Measurements from ENCODE around the gene GCNT3. TPM values are rescaled to one million over a fixed set of nuclear protein-coding genes. Genes with fewer than 3 reads are reported as not detected.

Gene GCNT3
- total RNA-seq, 4 donors from 2014 or later = 2.3 TPM; not detected in 3

- H3K4me1 ChIP-seq = no peaks in the 10 kb centered on the region
- no peak for TF ChIP-seq EP300 (IDR thresholded peaks at IDR 0.05)
- no peak for TF ChIP-seq POLR2A (IDR thresholded peaks at IDR 0.05)
- no peak for TF ChIP-seq CTCF (IDR thresholded peaks at IDR 0.05)
- no peak for TF ChIP-seq POLR2AphosphoS5 (IDR thresholded peaks at IDR 0.05)
- no peaks in the 10 kb centered on the region for H3K36me3 ChIP-seq
- ATAC-seq = no peak
- no peak overlapping the region for H3K27ac ChIP-seq
- no peak overlapping the region for H3K4me3 ChIP-seq
- H3K9me3 ChIP-seq = peaks cover 0 to 8% (median 0%) of the 10 kb centered on the region in 3 donors
- no peaks in the 10 kb centered on the region for H3K27me3 ChIP-seq
Measured at GRCh38 chr15:59596640-59597039, 14.9 kb upstream of the GCNT3 start.

- H3K36me3 ChIP-seq = no peaks in the 10 kb centered on the region
- H3K4me3 ChIP-seq = no peak overlapping the region
- no peaks in the 10 kb centered on the region for H3K4me1 ChIP-seq
- 63 to 90% methylated on average over 2 of the region's 2 CpGs for WGBS, 2 donors (ENCODE audit: low coverage in 1 of 2)
- TF ChIP-seq EP300 (IDR thresholded peaks at IDR 0.05) = no peak
- TF ChIP-seq POLR2A (IDR thresholded peaks at IDR 0.05) = no peak
- no peak for TF ChIP-seq CTCF (IDR thresholded peaks at IDR 0.05)
- no peak for TF ChIP-seq POLR2AphosphoS5 (IDR thresholded peaks at IDR 0.05)
- H3K27me3 ChIP-seq = no peaks in the 10 kb centered on the region
- peaks cover 0 to 21% (median 0%) of the 10 kb centered on the region in 3 donors for H3K9me3 ChIP-seq
- no peak for ATAC-seq
- no peak overlapping the region for H3K27ac ChIP-seq
Measured at GRCh38 chr15:59598461-59598860, 13.1 kb upstream of the GCNT3 start.

GRCh38 chr15:59605994-59606393 is 5.6 kb upstream of the GCNT3 start:
- TF ChIP-seq POLR2AphosphoS5 (IDR thresholded peaks at IDR 0.05) (no peak), CTCF (IDR thresholded peaks at IDR 0.05) (no peak), POLR2A (IDR thresholded peaks at IDR 0.05) (no peak), EP300 (IDR thresholded peaks at IDR 0.05) (no peak)

GRCh38 chr15:59609730-59610712 is 1.6 kb upstream of the GCNT3 start:
- Histone ChIP-seq H3K9me3 (no peaks in the 10 kb centered on the region), H3K4me3 (no peak overlapping the region), H3K27me3 (peaks cover 25% of the 10 kb centered on the region), H3K4me1 (no peaks in the 10 kb centered on the region), H3K36me3 (no peaks in the 10 kb centered on the region), H3K27ac (no peak overlapping the region)
- no peak for ATAC-seq
- WGBS, 2 donors (ENCODE audit: low coverage in 1 of 2) = 80 to 92% methylated on average over 1 to 4 of the region's 7 CpGs
- TF ChIP-seq EP300 (IDR thresholded peaks at IDR 0.05) (no peak), POLR2A (IDR thresholded peaks at IDR 0.05) (no peak), POLR2AphosphoS5 (IDR thresholded peaks at IDR 0.05) (no peak), CTCF (IDR thresholded peaks at IDR 0.05) (no peak)

More at GRCh38 chr15:59605994-59606393, 5.6 kb upstream of the GCNT3 start:
- Histone ChIP-seq H3K36me3 (no peaks in the 10 kb centered on the region), H3K4me1 (no peaks in the 10 kb centered on the region), H3K27ac (no peak overlapping the region), H3K9me3 (peaks cover 0 to 32% (median 0%) of the 10 kb centered on the region in 3 donors), H3K27me3 (peaks cover 12% of the 10 kb centered on the region), H3K4me3 (no peak overlapping the region)
- ATAC-seq = no peak
- WGBS, 2 donors (ENCODE audit: low coverage in 1 of 2) = 49 to 53% methylated on average over 3 of the region's 5 CpGs

- Histone ChIP-seq H3K27ac (no peak overlapping the region), H3K4me1 (no peaks in the 10 kb centered on the region), H3K27me3 (peaks cover 38% of the 10 kb centered on the region), H3K36me3 (no peaks in the 10 kb centered on the region), H3K9me3 (no peaks in the 10 kb centered on the region), H3K4me3 (no peak overlapping the region)
- WGBS, 2 donors (ENCODE audit: low coverage in 1 of 2) = 90 to 91% methylated on average over 2 to 7 of the region's 7 CpGs
- ATAC-seq = no peak
- TF ChIP-seq EP300 (IDR thresholded peaks at IDR 0.05) (no peak), POLR2A (IDR thresholded peaks at IDR 0.05) (no peak), POLR2AphosphoS5 (IDR thresholded peaks at IDR 0.05) (no peak), CTCF (IDR thresholded peaks at IDR 0.05) (no peak)
Measured at GRCh38 chr15:59614153-59614552, 2.6 kb downstream of the GCNT3 start.

Measured in gastroesophageal sphincter (tissue), 4 donors.